ENCODE results near the gene CD1E.

DNA sequence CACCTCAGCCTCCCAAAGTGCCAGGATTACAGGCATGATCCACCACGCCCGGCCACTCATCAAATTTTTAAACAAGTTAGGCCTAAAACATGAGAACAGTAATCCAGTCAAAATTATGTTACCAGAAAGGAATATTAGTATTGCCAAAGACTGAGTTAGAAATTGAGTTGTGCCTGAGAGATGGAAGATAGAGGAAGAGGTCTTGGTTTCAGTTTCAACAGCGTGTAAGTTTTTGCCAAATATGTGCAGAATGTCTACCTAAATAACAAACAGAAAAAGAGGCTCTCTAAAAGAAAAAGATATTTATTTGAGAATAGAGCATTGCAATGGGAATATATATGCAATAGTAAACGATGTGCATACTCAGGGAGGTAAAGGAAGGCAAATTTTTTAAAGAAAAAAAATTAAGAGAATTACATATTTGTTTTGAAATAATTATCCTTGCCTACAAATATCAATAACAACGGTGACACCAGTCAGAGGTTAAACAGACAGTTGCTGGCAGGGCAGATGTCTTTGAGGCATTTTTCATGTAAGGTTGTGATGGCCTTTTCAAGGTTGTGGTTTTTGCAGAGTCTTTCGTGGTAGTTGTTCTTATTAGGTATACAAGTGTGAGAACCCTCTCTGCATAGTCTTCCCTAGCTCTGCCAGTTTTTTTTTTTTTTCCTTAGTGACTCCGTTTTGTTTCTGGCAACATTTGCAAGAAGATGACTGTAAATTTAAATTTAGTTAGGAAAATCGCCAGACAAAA, 20.1 kb upstream of the CD1E start:
- TF ChIP-seq FOXJ3 (CRISPR knock-in tag; IDR thresholded peaks at IDR 0.05) (no peak), EP300 (IDR thresholded peaks at IDR 0.05; ENCODE audit: borderline replicate concordance in 1 of 2, low read depth in 1 of 2, low read length in 1 of 2) (no peak), RXRA (IDR thresholded peaks at IDR 0.05; ENCODE audit: borderline replicate concordance, low read depth) (no peak), SMC3 (IDR thresholded peaks at IDR 0.05; ENCODE audit: low read depth, low read length) (no peak), EZH2phosphoT487 (IDR thresholded peaks at IDR 0.05; ENCODE audit: borderline replicate concordance, low read depth) (no peak), POLR2AphosphoS5 (IDR thresholded peaks at IDR 0.05; ENCODE audit: low read depth, low read length) (no peak), JUND (IDR thresholded peaks at IDR 0.05) (no peak), FOXM1 (IDR thresholded peaks at IDR 0.05; ENCODE audit: low read depth) (no peak), YY1 (IDR thresholded peaks at IDR 0.05; ENCODE audit: low read depth) (no peak), TAF1 (IDR thresholded peaks at IDR 0.05; ENCODE audit: borderline replicate concordance, low read depth, low read length) (no peak), GATA2 (CRISPR knock-in tag; IDR thresholded peaks at IDR 0.05) (no peak)
- TF ChIP-seq, protein P1, sequence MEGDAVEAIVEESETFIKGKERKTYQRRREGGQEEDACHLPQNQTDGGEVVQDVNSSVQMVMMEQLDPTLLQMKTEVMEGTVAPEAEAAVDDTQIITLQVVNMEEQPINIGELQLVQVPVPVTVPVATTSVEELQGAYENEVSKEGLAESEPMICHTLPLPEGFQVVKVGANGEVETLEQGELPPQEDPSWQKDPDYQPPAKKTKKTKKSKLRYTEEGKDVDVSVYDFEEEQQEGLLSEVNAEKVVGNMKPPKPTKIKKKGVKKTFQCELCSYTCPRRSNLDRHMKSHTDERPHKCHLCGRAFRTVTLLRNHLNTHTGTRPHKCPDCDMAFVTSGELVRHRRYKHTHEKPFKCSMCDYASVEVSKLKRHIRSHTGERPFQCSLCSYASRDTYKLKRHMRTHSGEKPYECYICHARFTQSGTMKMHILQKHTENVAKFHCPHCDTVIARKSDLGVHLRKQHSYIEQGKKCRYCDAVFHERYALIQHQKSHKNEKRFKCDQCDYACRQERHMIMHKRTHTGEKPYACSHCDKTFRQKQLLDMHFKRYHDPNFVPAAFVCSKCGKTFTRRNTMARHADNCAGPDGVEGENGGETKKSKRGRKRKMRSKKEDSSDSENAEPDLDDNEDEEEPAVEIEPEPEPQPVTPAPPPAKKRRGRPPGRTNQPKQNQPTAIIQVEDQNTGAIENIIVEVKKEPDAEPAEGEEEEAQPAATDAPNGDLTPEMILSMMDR (IDR thresholded peaks at IDR 0.05): no peak
- TF ChIP-seq, protein P2, sequence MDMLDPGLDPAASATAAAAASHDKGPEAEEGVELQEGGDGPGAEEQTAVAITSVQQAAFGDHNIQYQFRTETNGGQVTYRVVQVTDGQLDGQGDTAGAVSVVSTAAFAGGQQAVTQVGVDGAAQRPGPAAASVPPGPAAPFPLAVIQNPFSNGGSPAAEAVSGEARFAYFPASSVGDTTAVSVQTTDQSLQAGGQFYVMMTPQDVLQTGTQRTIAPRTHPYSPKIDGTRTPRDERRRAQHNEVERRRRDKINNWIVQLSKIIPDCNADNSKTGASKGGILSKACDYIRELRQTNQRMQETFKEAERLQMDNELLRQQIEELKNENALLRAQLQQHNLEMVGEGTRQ (IDR thresholded peaks at IDR 0.05; ENCODE audit: borderline replicate concordance, low read depth, low read length): no peak
